GM12873 (cell line): ENCODE data around the gene SURF1.
A peak's percentile ranks its signal among the peaks of the same experiment; 100 is the strongest.

Experiments
- TF ChIP-seq, protein P1 (sequence below): IDR thresholded peaks from 2 replicates; pipeline ENCODE4 v1.5.1; 2012; ENCODE audit warnings: low read depth, mild to moderate bottlenecking, moderate library complexity, low read length, control low read depth; ENCODE audit not compliant: insufficient read depth; ENCODE audit errors: missing control alignments

SURF1 gene

DNA sequence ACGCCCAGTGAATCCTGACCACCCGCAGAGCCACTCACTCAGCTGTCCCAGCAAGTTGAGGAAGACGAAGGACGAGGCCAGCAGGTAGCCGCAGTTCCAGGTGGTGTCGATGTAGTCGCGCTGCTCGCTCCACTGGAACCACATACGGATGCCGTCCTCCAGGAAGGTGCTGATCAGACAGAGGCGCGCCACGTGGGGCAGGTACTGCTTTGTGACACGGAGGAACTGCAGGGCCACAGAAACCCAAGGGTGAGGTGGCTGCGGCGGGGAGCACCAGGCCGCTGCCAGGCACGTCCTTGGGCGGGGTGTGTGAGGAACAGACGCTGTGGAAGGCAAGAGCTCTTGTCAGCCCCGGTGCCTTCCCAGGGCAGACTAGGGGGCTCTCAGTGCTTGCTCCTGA is 10.9 kb upstream of the SURF1 start:
- TF ChIP-seq, protein P1, sequence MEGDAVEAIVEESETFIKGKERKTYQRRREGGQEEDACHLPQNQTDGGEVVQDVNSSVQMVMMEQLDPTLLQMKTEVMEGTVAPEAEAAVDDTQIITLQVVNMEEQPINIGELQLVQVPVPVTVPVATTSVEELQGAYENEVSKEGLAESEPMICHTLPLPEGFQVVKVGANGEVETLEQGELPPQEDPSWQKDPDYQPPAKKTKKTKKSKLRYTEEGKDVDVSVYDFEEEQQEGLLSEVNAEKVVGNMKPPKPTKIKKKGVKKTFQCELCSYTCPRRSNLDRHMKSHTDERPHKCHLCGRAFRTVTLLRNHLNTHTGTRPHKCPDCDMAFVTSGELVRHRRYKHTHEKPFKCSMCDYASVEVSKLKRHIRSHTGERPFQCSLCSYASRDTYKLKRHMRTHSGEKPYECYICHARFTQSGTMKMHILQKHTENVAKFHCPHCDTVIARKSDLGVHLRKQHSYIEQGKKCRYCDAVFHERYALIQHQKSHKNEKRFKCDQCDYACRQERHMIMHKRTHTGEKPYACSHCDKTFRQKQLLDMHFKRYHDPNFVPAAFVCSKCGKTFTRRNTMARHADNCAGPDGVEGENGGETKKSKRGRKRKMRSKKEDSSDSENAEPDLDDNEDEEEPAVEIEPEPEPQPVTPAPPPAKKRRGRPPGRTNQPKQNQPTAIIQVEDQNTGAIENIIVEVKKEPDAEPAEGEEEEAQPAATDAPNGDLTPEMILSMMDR, result no peak

DNA sequence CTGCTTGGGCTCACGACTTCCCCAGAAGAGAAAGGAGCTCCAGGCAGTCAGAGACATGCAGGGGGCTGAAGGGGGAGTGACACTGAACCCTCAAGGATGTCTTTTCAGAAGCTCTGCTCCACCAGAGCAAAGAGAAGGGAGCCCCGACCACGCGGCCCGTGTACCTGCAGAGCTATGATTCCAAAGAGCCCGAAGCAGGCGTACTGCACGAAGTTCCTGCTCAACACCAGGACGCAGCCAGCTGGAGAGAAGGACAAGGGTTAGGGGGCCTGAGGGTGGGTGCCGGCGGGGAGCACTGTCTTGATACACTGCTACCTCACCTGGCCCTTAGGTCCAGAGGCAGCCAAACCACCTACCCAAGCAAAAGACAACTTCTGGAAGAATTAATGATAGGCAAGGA is 10.1 kb upstream of the SURF1 start:
- TF ChIP-seq, protein P1, result no peak

DNA sequence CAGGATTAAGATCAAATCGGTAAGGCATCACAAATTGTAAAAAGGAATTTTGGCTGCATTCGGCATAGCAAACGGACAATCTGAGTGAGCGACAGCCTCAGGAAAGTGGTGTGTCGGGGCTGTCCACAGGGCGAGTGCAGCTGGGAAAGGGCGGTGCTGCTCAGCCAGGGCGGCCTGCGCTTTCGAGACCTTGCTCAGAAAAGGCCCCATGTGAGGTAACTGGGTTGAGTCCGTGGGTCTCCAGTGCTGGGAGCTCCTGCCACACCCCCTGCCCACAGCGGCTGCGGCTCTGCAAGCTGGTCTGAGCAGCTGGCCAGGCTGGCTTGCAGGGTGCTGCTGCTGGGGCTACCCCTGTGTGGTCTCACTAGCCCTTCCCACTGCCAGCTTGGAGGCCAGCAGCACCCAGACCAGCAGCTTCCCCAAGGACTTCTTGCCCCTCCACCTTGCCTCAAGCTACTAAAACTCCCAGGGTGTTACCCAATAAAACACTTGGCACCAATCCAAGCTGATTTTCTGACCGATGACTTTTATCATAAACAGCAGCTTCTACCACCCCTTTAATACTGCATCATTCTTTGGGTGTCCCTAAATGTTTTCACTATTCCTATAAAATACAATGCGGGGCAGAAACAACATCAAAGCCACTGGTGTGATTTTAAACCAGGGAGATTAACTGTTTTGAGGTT is 6.2 kb upstream of the SURF1 start:
- TF ChIP-seq, protein P1, result no peak

DNA sequence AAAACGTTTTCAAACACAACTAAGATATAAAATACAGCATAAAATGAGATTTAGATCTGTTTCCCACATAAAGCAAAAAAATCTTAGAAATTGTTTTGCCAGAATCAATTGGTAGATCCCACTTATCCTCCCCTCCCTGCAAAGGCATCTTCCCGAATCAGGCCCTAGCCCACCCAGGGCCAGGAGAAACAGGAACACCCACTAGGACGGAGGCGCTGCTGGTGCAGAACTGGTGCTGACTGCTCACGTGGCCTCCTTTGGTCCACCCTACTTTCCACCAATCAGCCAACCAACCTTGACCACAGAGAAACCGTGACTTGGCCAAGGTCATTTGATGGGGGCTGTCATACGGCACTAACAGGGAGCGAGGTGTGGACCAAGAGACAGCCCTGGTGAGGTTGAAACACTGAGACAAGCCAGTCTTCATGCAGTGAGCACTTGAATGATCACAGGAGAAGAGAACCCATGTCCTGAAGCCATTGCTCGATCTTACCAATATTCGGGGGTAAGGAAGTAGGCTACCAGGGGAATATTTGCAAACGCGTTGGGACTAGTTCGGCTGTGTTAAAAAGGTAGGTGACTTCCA is 5.3 kb upstream of the SURF1 start:
- TF ChIP-seq, protein P1, result no peak

DNA sequence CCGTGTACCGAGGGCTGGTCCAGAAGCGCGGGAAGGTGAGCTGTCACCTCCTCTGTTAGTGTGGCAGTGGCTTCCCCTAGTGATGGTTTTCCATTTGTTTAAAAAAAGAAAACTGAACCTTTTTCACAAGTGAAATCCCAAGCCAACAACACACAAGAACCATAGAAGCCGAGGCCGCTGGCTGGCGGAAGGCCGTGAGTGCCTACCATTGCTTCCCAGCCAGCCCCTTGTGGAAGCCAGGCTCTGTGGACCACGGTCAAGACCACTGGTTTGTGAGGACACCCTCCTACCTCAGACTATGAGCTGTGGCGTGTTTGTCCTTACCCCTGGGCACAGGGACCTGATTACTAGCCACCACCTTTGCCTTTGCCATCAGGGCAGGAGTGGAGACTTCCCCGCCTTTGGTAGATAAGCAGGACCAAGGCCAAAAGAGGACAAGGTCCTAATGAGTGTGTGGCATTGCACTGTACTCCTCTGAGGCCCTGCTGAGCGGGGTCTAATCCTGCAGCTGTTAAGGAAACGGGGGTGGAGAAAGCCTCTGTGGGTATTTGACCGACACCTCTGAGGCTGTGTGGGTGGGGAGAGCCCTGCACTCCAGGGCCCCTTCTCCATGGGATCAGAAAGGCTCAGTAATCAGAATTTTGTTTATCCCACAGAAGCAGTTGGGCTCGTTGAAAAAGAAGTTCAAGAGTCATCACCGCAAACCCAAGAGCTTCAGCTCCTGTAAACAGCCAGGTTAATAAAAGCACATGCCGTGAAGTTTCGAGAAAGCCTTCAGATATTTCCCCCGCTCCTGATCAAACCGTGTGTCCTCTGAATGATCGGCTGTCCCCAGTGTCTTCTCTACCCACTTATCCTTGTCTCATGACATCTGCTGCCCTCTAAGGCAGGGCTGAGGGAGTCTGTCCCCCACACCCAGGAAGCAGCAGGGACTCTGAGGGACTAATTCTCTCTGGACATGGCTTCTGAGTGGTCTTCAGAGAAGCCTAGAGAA is 4.4 kb upstream of the SURF1 start:
- TF ChIP-seq, protein P1, result no peak

DNA sequence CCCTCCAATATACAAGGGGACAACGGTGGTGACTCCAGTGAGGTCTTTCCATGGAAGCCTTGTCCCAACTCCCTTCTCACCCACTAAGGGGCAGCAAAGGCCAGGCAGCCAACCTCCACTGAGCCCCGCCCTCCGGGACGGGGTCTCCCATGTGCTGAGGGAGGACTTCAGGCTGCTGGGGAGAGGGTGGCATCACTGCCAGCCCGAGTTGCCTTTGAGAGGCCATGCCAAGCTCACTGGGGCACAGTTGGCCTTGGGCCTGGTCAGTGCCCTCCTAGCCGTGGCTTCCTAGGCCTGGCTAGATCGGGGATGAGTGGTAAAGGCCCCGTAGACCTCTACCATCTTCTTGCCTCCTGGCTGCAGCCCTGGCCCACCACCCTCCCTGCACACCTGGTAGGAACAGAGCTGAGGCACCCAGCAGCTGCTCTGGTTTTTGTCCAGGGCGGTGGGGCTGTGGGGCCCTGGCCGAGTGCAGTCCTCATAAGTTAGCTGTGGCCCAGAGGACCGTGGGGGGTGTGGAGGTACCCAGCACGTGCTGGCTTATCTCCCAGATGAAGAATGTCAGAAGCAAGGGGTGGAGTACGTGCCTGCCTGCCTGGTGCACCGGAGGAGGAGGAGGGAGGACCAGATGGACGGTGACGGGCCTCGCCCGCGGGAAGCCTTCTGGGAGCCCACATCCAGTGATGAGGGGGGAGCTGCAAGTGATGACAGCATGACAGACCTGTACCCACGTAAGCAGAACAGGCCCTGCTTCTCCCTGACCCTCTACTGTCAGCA is 3.3 kb upstream of the SURF1 start:
- TF ChIP-seq, protein P1, result peak; percentile 33
